Endothelial cell of umbilical vein (primary cell): Measurements from ENCODE around the gene KIAA0232. TPM values are rescaled to one million over a fixed set of nuclear protein-coding genes. Genes with fewer than 3 reads are reported as not detected.

ENCODE experiments used
- BruUV-seq: library from RNA; stranded (reverse); fragments of 400-500 nt; replicated peaks from 2 replicates; lab custom pipeline; 2021; lab: Mats Ljungman, UMichigan
- CTCF ChIA-PET: fragments of 300-600, 350-600 bp; sonication (Branson Sonifier 250); formaldehyde crosslinking; loops from one replicate; lab custom pipeline; 2021; ENCODE audit warnings: antibody characterized with exemption, inconsistent platforms; lab: Charles Lee
- POLR2A ChIA-PET: fragments of 300-600, 350-600 bp; sonication (Branson Sonifier 250); formaldehyde crosslinking; loops from one replicate; lab custom pipeline; 2021; ENCODE audit warnings: antibody characterized with exemption, inconsistent platforms; lab: Charles Lee
- DNase-seq: peaks from one replicate; pipeline ENCODE4 v3.0.0-alpha.2; 2011; ENCODE audit warnings: low read depth, low spot score
- FAIRE-seq: peaks from 2 replicates; lab custom pipeline; 2011; peaks lifted over from hg19 to GRCh38; lab: Jason Lieb, UNC
- H2AFZ ChIP-seq: 2 replicates; pipeline ENCODE4 v1.6.0; 2012; ENCODE audit warnings: low read depth, low read length, control low read depth, inconsistent platforms
- H3K27ac ChIP-seq: 2 replicates; pipeline ENCODE4 v1.5.1; 2011; ENCODE audit warnings: low read depth, mild to moderate bottlenecking, control low read depth, low read length, moderate library complexity; ENCODE audit not compliant: insufficient read depth
- H3K27me3 ChIP-seq, 2 experiments: 2 replicates each; pipeline versions ENCODE4 v1.6.0 to v1.6.1; 2011; ENCODE audit warnings: low read length in 2 of 2, mixed read lengths in 1 of 2; ENCODE audit not compliant: control insufficient read depth in 2 of 2, insufficient read depth in 2 of 2
- H3K36me3 ChIP-seq, 2 experiments: 2 replicates in 1 of 2; 3 replicates in 1 of 2; pipeline ENCODE4 v1.5.1; 2011; ENCODE audit warnings: low read length in 2 of 2, mild to moderate bottlenecking in 1 of 2, moderate library complexity in 1 of 2; ENCODE audit not compliant: control insufficient read depth in 2 of 2, insufficient read depth in 2 of 2; ENCODE audit errors: extremely low read depth in 1 of 2
- H3K4me1 ChIP-seq: 3 replicates; pipeline ENCODE4 v1.5.1; 2011; ENCODE audit warnings: mild to moderate bottlenecking, low read length; ENCODE audit not compliant: control insufficient read depth, insufficient read depth; ENCODE audit errors: extremely low read depth
- H3K4me2 ChIP-seq: 2 replicates; pipeline ENCODE4 v1.6.1; 2011; ENCODE audit warnings: low read length, control low read depth, mixed read lengths; ENCODE audit not compliant: insufficient read depth
- H3K4me3 ChIP-seq, 3 experiments: fragments of 200-600 bp in 1 of 3; sonication (generic), shearing (Covaris generic) in 1 of 3; replicated peaks in 1 of 3; 2 replicates each; pipeline ENCODE4 v1.5.1; 2011 to 2016; ENCODE audit warnings: control low read depth in 3 of 3, low read length in 3 of 3, mild to moderate bottlenecking in 2 of 3, inconsistent platforms in 1 of 3, low read depth in 1 of 3, moderate library complexity in 1 of 3; ENCODE audit not compliant: insufficient read depth in 1 of 3
- H3K79me2 ChIP-seq: 2 replicates; pipeline ENCODE4 v1.6.0; 2012; ENCODE audit warnings: low read length, inconsistent platforms; ENCODE audit not compliant: control insufficient read depth, insufficient read depth
- H3K9ac ChIP-seq: replicated peaks from 2 replicates; pipeline ENCODE3; 2011; ENCODE audit warnings: low read length, control low read depth; ENCODE audit not compliant: insufficient read depth; ENCODE audit errors: extremely low read depth
- H3K9me1 ChIP-seq: replicated peaks from 3 replicates; pipeline ENCODE4 v1.6.0; 2011; ENCODE audit warnings: mild to moderate bottlenecking, low read length; ENCODE audit not compliant: control insufficient read depth, insufficient read depth; ENCODE audit errors: extremely low read depth
- H3K9me3 ChIP-seq: replicated peaks from 2 replicates; pipeline ENCODE4 v1.5.1; 2012; ENCODE audit warnings: low read length, inconsistent platforms; ENCODE audit not compliant: control insufficient read depth, insufficient read depth
- H4K20me1 ChIP-seq: replicated peaks from 2 replicates; pipeline ENCODE3; 2011; ENCODE audit warnings: mild to moderate bottlenecking, low read length; ENCODE audit not compliant: control insufficient read depth, insufficient read depth; ENCODE audit errors: extremely low read depth
- CTCF ChIP-seq, 2 donors: IDR thresholded peaks; 1 replicate in 1 of 2; 2 replicates in 1 of 2; pipeline ENCODE4 v1.5.1; 2011; ENCODE audit warnings: low read length in 2 of 2, mild to moderate bottlenecking in 2 of 2, moderate library complexity in 2 of 2, control low read depth in 1 of 2, inconsistent platforms in 1 of 2, low read depth in 1 of 2; ENCODE audit not compliant: insufficient read depth in 1 of 2; ENCODE audit errors: extremely low read depth in 1 of 2
- EZH2 ChIP-seq: IDR thresholded peaks from 2 replicates; pipeline ENCODE4 v1.6.1; 2012; ENCODE audit warnings: borderline replicate concordance, low read depth, mild to moderate bottlenecking, moderate library complexity, low read length, inconsistent platforms; ENCODE audit not compliant: severe bottlenecking
- FOS ChIP-seq: IDR thresholded peaks from 2 replicates; pipeline ENCODE4 v1.6.1; 2011; ENCODE audit warnings: mild to moderate bottlenecking, low read length, moderate library complexity, borderline replicate concordance; ENCODE audit not compliant: insufficient read depth
- GATA2 ChIP-seq: IDR thresholded peaks from 2 replicates; pipeline ENCODE4 v1.7.0; 2011; ENCODE audit warnings: low read depth, mild to moderate bottlenecking, moderate library complexity, mixed read lengths, low read length; ENCODE audit not compliant: insufficient read length, insufficient read depth
- MAX ChIP-seq: IDR thresholded peaks from 2 replicates; pipeline ENCODE4 v1.6.1; 2011; ENCODE audit not compliant: insufficient read depth, insufficient read length
- POLR2A ChIP-seq: IDR thresholded peaks from 2 replicates; pipeline ENCODE4 v1.6.1; 2012; ENCODE audit warnings: low read depth, mild to moderate bottlenecking, control low read depth, low read length
- POLR2AphosphoS5 ChIP-seq: IDR thresholded peaks from 2 replicates; pipeline ENCODE4 v1.6.1; 2012; ENCODE audit warnings: low read depth, mild to moderate bottlenecking, control low read depth, low read length, moderate library complexity; ENCODE audit not compliant: insufficient read depth
- dilution Hi-C: fragments of 300-500 bp; cut with MboI; formaldehyde crosslinking; loops from one replicate; pipeline ENCODE4 v1.15.0; 2019; ENCODE audit warnings: low sequenced_read_pairs; ENCODE audit not compliant: extremely low pct_ligation_motif_present
- intact Hi-C: fragments of 100-400 bp; cut with micrococcal nuclease; formaldehyde crosslinking; loops from one replicate; pipeline ENCODE4 v1.10.0; 2022
- polyA plus RNA-seq, 4 experiments: library from polyadenylated mRNA; depleted of rRNA in 3 of 4; stranded (reverse) in 3 of 4; unstranded in 1 of 4; fragments of >200 nt; gene quantifications; 2 replicates each; pipeline versions ENCODE4 v1.2.1 to v1.2.3, GENCODE V29; 2011 to 2012; ENCODE audit warnings: missing spikeins in 1 of 4
- total RNA-seq: library from RNA; stranded (reverse); gene quantifications from 2 replicates; pipeline ENCODE4 v1.2.3, GENCODE V29; 2021

Gene KIAA0232
- total and polyA plus RNA-seq, 2 donors (not counting 3 experiments of a cell fraction or from before 2014, with no cell fraction given) = 5.3 to 18.4 TPM

GRCh38 chr4:6849691-6850090 lies 67.2 kb downstream of the KIAA0232 start:
- Histone ChIP-seq H3K36me3 (peaks cover 3 to 5% of the 10 kb centered on the region in 2 experiments), H3K79me2 (peaks cover 16% of the 10 kb centered on the region), H3K4me3 (no peak overlapping the region), H2AFZ (no peak overlapping the region), H4K20me1 (no peaks in the 10 kb centered on the region), H3K27me3 (no peaks in the 10 kb centered on the region), H3K4me2 (no peak overlapping the region), H3K9me3 (no peaks in the 10 kb centered on the region), H3K9ac (no peak overlapping the region), H3K4me1 (no peaks in the 10 kb centered on the region), H3K9me1 (no peaks in the 10 kb centered on the region), H3K27ac (no peak overlapping the region)
- intact Hi-C loops = no loop called here
- dilution Hi-C loops = no loop called here
- no TSS peak for BruUV-seq
- ChIA-PET CTCF (no interaction called here), POLR2A (interaction anchor here (0.7 kb wide), 1 partner anchor 22 kb away, joined by 3 read pairs; no protein-coding TSS in a partner anchor)
- no peak for TF ChIP-seq EZH2
- no peak for TF ChIP-seq POLR2AphosphoS5
- TF ChIP-seq MAX = no peak
- TF ChIP-seq CTCF (IDR thresholded peaks at IDR 0.05; ENCODE audit: extremely low read depth in 1 of 2, insufficient read depth in 1 of 2, low read depth in 1 of 2, low read length in 2 of 2) = no peak
- TF ChIP-seq FOS = no peak
- no peak for TF ChIP-seq GATA2
- no peak for TF ChIP-seq POLR2A
- DNase-seq (no peak), FAIRE-seq (no peak)
